HG03159 (cell line): ENCODE results near the gene PVALEF.

Source experiments
- ATAC-seq: cut with Tn5 transposase; IDR thresholded peaks from one replicate; pipeline ENCODE4 v1.9.1; 2021; ENCODE audit warnings: mild to moderate bottlenecking, moderate library complexity; ENCODE audit not compliant: unreplicated experiment

PVALEF gene

GRCh38 chr17:81160747-81161453 lies 4.4 kb upstream of the PVALEF start:
- no peak for ATAC-seq

GRCh38 chr17:81161536-81161935 lies 3.8 kb upstream of the PVALEF start:
- no peak for ATAC-seq

- ATAC-seq: no peak
Observed at GRCh38 chr17:81161972-81162371, 3.3 kb upstream of the PVALEF start.

GRCh38 chr17:81162491-81162890 lies 2.8 kb upstream of the PVALEF start:
- ATAC-seq: no peak

- ATAC-seq: no peak
Observed at GRCh38 chr17:81163051-81163695, 2.1 kb upstream of the PVALEF start.

GRCh38 chr17:81163703-81164370 lies 1.5 kb upstream of the PVALEF start:
- ATAC-seq: no peak

GRCh38 chr17:81164371-81165245 lies 699 bp upstream of the PVALEF start:
- ATAC-seq: no peak

GRCh38 chr17:81166033-81166492 lies 756 bp downstream of the PVALEF start, which contains the start of gene AATK:
Gene AATK, minus strand, starts transcription at chr17:81166221. Its CDS starts 229 bp downstream, at chr17:81165992.
- no peak for ATAC-seq

GRCh38 chr17:81167194-81167524 lies 1.9 kb downstream of the PVALEF start:
- ATAC-seq: no peak

- no peak for ATAC-seq
Observed at GRCh38 chr17:81167638-81168037, 2.3 kb downstream of the PVALEF start.

GRCh38 chr17:81169870-81170309 lies 4.6 kb downstream of the PVALEF start:
- ATAC-seq: no peak

- ATAC-seq: no peak
Observed at GRCh38 chr17:81170727-81171494, 5.6 kb downstream of the PVALEF start.

- no peak for ATAC-seq
Observed at GRCh38 chr17:81171941-81172340, 6.6 kb downstream of the PVALEF start.

GRCh38 chr17:81173052-81173761 lies 7.9 kb downstream of the PVALEF start:
- ATAC-seq: no peak

GRCh38 chr17:81173762-81174155 lies 8.5 kb downstream of the PVALEF start:
- no peak for ATAC-seq

GRCh38 chr17:81176666-81177065 lies 11.4 kb downstream of the PVALEF start:
- no peak for ATAC-seq

- no peak for ATAC-seq
Observed at GRCh38 chr17:81178136-81179091, 13.1 kb downstream of the PVALEF start.

- no peak for ATAC-seq
Observed at GRCh38 chr17:81179220-81179619, 13.9 kb downstream of the PVALEF start.
